ENCODE data around the gene ACOT8.

Gene ACOT8

DNA sequence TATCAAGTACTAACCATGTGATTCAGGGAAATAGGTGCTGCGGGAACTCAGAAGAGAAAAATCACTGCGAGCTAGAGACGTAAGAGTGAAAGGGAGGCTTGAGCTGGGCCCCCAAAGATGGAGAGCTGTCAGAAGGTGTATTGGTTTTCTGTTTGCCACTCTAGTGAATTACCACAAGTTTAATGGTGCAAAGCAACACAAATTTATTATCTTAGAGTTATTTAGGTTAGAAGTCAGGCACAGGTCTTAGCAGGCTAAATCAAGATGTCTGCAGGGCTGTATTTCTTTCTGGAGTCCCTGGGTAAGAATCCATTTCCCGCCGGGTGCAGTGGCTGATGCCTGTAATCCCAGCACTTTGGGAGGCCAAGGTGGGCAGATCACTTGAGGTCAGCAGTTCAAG is 2.7 kb upstream of the ACOT8 start:
- Histone ChIP-seq H3K27ac (no peak overlapping the region), H3K4me2 (no peak overlapping the region), H3K9ac (no peak overlapping the region), H3K27me3 (no peaks in the 10 kb centered on the region), H3K9me3 (no peaks in the 10 kb centered on the region), H4K20me1 (no peaks in the 10 kb centered on the region), H3K4me3 (no peak overlapping the region), H3K36me3 (peaks cover 9% of the 10 kb centered on the region), H3K4me1 (peaks cover 35% of the 10 kb centered on the region)
- TF ChIP-seq Cebpa-rat (IDR thresholded peaks at IDR 0.05), result no peak

DNA sequence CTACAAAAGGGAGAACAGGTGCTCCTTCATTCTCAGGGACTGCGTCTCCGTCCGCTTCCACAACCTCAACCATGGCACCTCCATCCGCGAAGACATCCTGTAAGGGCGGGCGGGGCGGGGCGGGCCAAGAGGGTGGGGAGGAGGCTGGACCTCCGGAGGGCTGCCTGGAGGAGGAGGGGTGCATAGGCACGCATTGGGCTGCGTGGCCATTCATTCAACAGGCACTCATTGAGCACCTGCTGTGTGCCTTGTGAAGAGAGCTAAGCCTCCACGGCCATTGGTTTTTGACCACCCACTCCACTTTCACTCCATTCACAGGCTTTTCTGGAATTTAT is 657 bp upstream of the ACOT8 start:
- H3K4me1 ChIP-seq, result peaks cover 35% of the 10 kb centered on the region
- H3K4me3 ChIP-seq, result peak overlapping the region; percentile 90
- H4K20me1 ChIP-seq, result no peaks in the 10 kb centered on the region
- no peaks in the 10 kb centered on the region for H3K27me3 ChIP-seq
- no peak for TF ChIP-seq Cebpa-rat (IDR thresholded peaks at IDR 0.05)
- peak overlapping the region; percentile 79 for H3K9ac ChIP-seq
- peak overlapping the region; percentile 71; the same call in 1 of the 2 replicates for H3K27ac ChIP-seq
- peaks cover 29% of the 10 kb centered on the region for H3K36me3 ChIP-seq
- H3K4me2 ChIP-seq, result peak overlapping the region; percentile 90
- H3K9me3 ChIP-seq, result no peaks in the 10 kb centered on the region

DNA sequence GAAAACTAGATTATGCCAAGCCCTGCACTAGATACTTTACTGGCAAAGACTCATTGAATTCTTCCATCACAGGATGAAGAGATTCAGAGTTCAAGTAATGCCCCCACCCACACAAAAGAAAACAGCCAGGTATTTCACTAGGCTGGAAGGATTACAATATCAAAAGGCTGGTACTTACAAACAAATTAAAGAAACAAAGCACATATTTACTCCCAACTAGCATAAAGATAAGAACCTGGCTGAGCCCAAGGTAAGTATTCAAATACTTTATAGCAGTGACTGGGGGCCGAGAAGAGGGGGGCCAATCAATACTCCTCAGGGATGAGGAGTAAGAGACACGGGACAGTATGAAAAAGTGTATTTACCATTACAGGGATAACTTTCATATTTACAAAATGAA is 3.7 kb downstream of the ACOT8 start:
- peaks cover 64% of the 10 kb centered on the region for H3K36me3 ChIP-seq
- no peak overlapping the region for H3K9ac ChIP-seq
- no peak for TF ChIP-seq Cebpa-rat (IDR thresholded peaks at IDR 0.05)
- no peak overlapping the region for H3K27ac ChIP-seq
- H3K27me3 ChIP-seq, result no peaks in the 10 kb centered on the region
- H3K9me3 ChIP-seq, result no peaks in the 10 kb centered on the region
- H4K20me1 ChIP-seq, result no peaks in the 10 kb centered on the region
- H3K4me3 ChIP-seq, result no peak overlapping the region
- peaks cover 19% of the 10 kb centered on the region for H3K4me1 ChIP-seq
- H3K4me2 ChIP-seq, result no peak overlapping the region

DNA sequence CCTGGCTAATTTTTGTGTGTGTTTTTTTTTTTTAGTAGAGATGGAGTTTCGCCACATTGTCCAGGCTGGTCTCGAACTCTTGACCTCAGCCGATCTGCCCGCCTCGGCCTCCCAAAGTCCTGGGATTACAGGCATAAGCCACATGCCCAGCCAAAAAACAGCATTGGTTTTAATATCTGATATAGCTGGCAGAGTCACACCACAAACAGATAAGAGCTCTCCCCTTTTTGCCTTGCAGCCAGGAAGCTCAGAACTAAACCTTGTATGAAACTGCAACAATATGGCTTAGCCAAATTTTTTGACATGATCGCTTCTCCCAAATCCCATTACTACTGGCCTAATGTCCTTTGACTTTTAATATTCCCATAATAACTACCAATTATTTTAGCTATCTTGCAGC is 4.9 kb downstream of the ACOT8 start:
- no peaks in the 10 kb centered on the region for H3K9me3 ChIP-seq
- H3K27ac ChIP-seq, result no peak overlapping the region

DNA sequence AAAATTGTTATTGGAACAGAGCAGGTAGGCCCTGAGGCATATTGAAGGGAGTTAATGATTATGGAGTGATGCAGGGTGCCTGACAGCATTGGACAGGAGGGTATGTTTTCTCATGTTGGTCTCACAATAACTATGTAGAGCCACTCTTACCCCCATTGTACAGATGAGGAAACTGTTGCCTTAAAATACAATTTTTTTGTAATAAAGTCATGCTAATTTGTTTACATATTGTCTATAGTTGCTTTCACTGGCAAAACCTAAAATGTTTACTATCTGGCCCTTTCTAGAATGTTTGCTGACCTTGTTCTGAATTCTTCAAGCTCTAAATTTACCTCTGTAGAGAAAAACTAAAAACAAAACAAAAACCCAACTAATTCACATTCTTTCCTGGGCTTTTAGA is 5.7 kb downstream of the ACOT8 start:
- Histone ChIP-seq H3K27me3 (no peaks in the 10 kb centered on the region), H3K9ac (no peak overlapping the region), H3K36me3 (peaks cover 82% of the 10 kb centered on the region), H3K4me1 (peaks cover 9% of the 10 kb centered on the region), H3K4me2 (no peak overlapping the region), H3K4me3 (no peak overlapping the region), H4K20me1 (no peaks in the 10 kb centered on the region), H3K27ac (no peak overlapping the region), H3K9me3 (no peaks in the 10 kb centered on the region)
- no peak for TF ChIP-seq Cebpa-rat (IDR thresholded peaks at IDR 0.05)

More for the DNA sequence above, 4.9 kb downstream of the ACOT8 start:
- Histone ChIP-seq H3K4me1 (peaks cover 13% of the 10 kb centered on the region), H3K4me2 (no peak overlapping the region), H3K9ac (no peak overlapping the region), H3K27me3 (no peaks in the 10 kb centered on the region), H4K20me1 (no peaks in the 10 kb centered on the region), H3K36me3 (peaks cover 75% of the 10 kb centered on the region), H3K4me3 (no peak overlapping the region)
- no peak for TF ChIP-seq Cebpa-rat (IDR thresholded peaks at IDR 0.05)

DNA sequence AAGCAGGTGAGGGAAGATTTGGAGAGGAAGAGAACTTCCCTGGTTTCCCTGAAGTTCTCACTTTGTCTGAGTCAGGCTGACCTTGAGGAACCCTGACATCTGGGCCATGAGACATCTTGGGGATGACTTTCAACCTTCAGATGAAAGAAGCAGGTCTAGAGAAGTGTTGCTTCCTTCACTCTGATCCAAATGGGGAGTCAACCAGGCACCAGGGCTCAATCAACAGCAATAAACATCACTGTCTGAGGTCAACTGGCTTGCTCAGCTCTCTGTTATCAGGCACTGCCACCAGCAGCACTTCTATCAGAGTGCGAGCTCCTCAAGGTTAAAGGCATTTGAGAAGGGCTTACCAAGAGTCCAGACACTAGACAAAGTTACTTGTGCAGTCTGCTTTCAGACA is 6.3 kb downstream of the ACOT8 start:
- Histone ChIP-seq H4K20me1 (no peaks in the 10 kb centered on the region), H3K4me1 (peaks cover 4% of the 10 kb centered on the region), H3K4me2 (no peak overlapping the region), H3K9me3 (no peaks in the 10 kb centered on the region), H3K36me3 (peaks cover 88% of the 10 kb centered on the region), H3K27me3 (no peaks in the 10 kb centered on the region), H3K4me3 (no peak overlapping the region), H3K27ac (no peak overlapping the region), H3K9ac (no peak overlapping the region)
- TF ChIP-seq Cebpa-rat (IDR thresholded peaks at IDR 0.05), result no peak

DNA sequence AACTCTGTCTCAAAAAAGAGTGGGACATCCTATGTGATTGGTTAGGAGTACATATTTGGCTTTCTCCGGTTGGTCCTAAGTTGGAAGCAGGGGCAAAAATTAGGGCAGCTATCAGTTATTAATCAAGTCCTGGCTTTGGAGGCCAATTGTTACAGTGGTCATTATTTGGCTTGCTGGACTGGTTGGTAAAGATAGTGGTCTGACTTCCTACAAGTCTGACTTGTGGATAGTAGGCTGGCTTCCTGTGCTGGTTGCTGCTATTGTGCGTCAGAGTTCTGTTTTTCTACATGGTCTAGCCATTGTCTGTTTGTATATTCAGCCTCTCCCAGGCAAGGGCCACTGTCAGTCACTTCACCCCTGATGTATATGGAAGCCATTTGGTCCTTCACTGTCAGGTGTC is 7.0 kb downstream of the ACOT8 start:
- no peaks in the 10 kb centered on the region for H3K9me3 ChIP-seq
- H3K36me3 ChIP-seq, result peaks cover 95% of the 10 kb centered on the region
- H3K27ac ChIP-seq, result no peak overlapping the region
- H3K4me2 ChIP-seq, result no peak overlapping the region
- no peaks in the 10 kb centered on the region for H3K4me1 ChIP-seq
- no peaks in the 10 kb centered on the region for H3K27me3 ChIP-seq
- no peak overlapping the region for H3K9ac ChIP-seq
- H4K20me1 ChIP-seq, result no peaks in the 10 kb centered on the region
- no peak overlapping the region for H3K4me3 ChIP-seq
- TF ChIP-seq Cebpa-rat (IDR thresholded peaks at IDR 0.05), result no peak

DNA sequence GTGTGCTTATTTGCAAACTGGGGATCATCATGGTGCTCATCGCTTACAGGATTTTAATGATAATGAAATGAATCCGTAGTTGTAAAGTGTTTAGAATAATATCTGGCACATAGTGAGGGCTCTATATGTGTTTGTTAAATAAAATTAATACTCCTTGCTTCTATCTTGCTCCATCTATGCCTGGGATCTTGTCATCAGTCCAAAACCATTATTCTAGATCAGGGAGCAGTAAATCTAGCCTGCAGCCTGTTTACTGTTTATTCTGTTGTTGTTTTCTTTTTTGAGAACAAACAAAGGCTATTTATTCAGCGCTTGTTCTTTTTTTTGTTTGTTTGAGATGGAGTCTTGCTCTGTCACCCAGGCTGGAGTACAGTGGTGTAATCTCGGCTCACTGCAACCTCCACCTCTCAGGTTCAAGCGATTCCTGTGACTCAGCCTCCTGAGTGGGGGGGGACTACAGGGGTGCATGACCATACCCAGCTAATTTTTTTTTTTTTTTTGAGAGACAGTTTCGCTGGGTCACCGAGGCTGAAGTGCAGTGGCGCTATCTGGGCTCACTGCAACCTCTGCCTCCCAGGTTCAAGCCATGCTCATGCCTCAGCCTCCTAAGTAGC is 8.1 kb downstream of the ACOT8 start:
- Histone ChIP-seq H3K27me3 (no peaks in the 10 kb centered on the region), H3K9me3 (no peaks in the 10 kb centered on the region), H3K4me1 (no peaks in the 10 kb centered on the region), H3K36me3 (peaks cover 95% of the 10 kb centered on the region), H3K4me2 (no peak overlapping the region), H4K20me1 (no peaks in the 10 kb centered on the region), H3K9ac (no peak overlapping the region), H3K27ac (no peak overlapping the region), H3K4me3 (no peak overlapping the region)
- TF ChIP-seq Cebpa-rat (IDR thresholded peaks at IDR 0.05), result no peak

DNA sequence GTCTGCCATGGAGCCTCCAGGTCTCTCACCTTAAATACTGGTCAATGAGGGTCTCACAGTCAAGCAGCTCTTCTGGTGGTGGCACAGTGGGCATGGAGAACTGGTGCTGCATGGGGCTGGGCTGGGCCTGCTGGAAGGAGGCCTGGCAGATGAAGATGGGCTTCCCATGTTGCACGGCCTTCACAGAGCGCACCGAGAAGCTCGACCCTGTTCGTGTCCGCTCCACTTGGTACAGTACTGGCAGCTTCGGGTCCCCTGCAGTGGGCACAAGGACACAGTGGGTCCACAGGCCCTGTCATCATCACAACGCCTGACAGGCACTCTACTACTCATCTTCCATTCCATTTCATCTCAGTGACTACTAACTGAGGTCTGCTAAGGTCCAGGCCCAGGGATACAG is 8.8 kb downstream of the ACOT8 start:
- no peak overlapping the region for H3K4me2 ChIP-seq
- no peaks in the 10 kb centered on the region for H3K27me3 ChIP-seq
- H4K20me1 ChIP-seq, result no peaks in the 10 kb centered on the region
- no peaks in the 10 kb centered on the region for H3K9me3 ChIP-seq
- H3K27ac ChIP-seq, result no peak overlapping the region
- H3K9ac ChIP-seq, result no peak overlapping the region
- no peaks in the 10 kb centered on the region for H3K4me1 ChIP-seq
- TF ChIP-seq Cebpa-rat (IDR thresholded peaks at IDR 0.05), result no peak
- H3K36me3 ChIP-seq, result peaks cover 95% of the 10 kb centered on the region
- H3K4me3 ChIP-seq, result no peak overlapping the region

DNA sequence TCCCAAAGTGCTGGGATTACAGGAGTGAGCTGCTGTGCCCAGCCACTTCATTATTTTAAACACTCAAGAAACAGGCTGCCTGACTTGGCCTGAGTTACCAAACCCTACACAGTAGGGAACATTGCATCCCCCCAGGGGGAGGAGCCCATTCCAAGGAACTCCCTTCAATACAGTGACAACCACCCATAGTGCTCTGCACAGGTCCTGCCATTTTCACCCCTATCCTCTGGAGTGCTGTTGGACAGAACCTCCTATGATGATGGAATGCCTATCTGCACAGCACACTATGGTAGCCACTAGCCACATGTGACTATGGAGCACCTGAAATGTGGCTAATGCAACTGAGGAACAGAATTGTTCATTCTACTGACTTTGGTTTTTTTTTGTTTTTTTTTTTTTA is 11.7 kb downstream of the ACOT8 start:
- H3K36me3 ChIP-seq, result peaks cover 96% of the 10 kb centered on the region
- H3K4me2 ChIP-seq, result no peak overlapping the region
- H3K4me1 ChIP-seq, result peaks cover 16% of the 10 kb centered on the region
- no peaks in the 10 kb centered on the region for H4K20me1 ChIP-seq
- no peak for TF ChIP-seq Cebpa-rat (IDR thresholded peaks at IDR 0.05)
- H3K27me3 ChIP-seq, result no peaks in the 10 kb centered on the region
- H3K4me3 ChIP-seq, result no peak overlapping the region
- H3K27ac ChIP-seq, result no peak overlapping the region
- no peaks in the 10 kb centered on the region for H3K9me3 ChIP-seq
- no peak overlapping the region for H3K9ac ChIP-seq

DNA sequence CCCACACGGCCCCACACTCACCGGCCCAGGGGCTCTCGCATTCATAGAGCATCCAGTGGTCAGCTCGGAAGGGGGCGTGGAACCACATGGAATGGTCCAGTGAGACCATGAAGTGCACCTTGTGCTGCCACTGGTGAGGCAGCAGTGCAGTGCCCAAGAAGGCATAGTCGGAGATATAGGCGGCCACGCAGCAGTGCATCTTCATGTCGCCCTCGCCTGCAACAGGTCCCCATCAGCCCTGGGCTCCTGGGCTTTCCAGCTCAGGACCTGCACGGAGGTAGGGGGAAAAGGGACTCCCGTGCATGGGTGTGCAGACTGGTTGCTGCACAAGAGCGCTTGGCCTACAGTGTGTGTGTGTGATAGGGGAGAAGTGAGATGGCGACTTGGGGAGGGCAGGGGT is 13.7 kb downstream of the ACOT8 start:
- H3K9ac ChIP-seq, result no peak overlapping the region
- peaks cover 78% of the 10 kb centered on the region for H3K36me3 ChIP-seq
- no peak overlapping the region for H3K4me3 ChIP-seq
- no peaks in the 10 kb centered on the region for H3K27me3 ChIP-seq
- no peak overlapping the region for H3K27ac ChIP-seq
- H3K9me3 ChIP-seq, result no peaks in the 10 kb centered on the region
- no peak overlapping the region for H3K4me2 ChIP-seq
- H4K20me1 ChIP-seq, result no peaks in the 10 kb centered on the region
- TF ChIP-seq Cebpa-rat (IDR thresholded peaks at IDR 0.05), result no peak
- peaks cover 16% of the 10 kb centered on the region for H3K4me1 ChIP-seq

Data from BLaER1 (cell line).